ENCODE data around the gene SATB1.
"Not testable (repeated sequence)": the region's sequence is repeated elsewhere in the genome, so short reads cannot be mapped to it uniquely, and the experiment has no call there.

Gene SATB1

GRCh38 chr3:18349197-18349798 is 75.8 kb downstream of the SATB1 start:
- no peak for DNase-seq

- no peak for DNase-seq
Observed at GRCh38 chr3:18346097-18346496, 79.0 kb downstream of the SATB1 start.

DNA sequence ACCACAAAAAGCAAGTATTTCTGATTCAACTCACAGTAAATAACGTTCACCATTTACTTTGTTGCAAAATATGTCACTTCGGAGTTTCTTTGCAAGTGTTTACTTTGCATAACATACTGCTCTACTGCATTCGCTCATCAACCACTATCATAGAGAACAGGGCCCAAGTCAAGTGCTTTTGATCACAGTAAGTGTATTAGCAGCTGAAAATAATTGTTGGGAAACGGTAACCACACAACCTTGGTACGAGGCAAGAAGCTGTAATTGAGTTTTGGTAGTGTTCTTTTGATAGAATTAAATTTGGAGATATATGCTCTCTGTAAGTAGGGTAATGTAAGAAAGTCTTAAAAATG is 80.1 kb downstream of the SATB1 start:
- no peak for DNase-seq

GRCh38 chr3:18344306-18345014 is 80.7 kb downstream of the SATB1 start:
- DNase-seq = no peak

DNA sequence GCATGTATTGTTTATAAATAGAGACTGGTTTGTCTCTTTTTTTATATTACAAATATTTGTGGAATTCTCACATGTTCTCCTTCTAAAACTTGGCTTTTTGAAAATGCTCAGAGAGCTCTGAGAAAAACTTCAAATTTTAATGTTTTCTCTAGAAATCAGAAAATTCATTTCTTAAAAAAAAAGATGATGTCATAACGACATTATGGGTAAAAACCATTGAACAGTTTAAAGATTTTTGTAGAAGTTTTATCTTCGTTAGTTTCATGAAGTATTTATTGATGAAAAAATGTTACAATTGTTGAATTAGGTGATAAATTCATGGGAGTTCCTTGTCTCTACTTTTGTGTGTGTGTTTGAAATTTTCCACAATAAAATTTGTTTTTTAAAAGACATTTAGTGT is 81.3 kb downstream of the SATB1 start:
- no peak for DNase-seq

GRCh38 chr3:18338827-18339514 is 86.2 kb downstream of the SATB1 start:
- no peak for DNase-seq

- no peak for DNase-seq
Observed at GRCh38 chr3:18337231-18337630, 87.9 kb downstream of the SATB1 start.

- no peak for DNase-seq
Observed at GRCh38 chr3:18334837-18335601, 90.1 kb downstream of the SATB1 start.

DNA sequence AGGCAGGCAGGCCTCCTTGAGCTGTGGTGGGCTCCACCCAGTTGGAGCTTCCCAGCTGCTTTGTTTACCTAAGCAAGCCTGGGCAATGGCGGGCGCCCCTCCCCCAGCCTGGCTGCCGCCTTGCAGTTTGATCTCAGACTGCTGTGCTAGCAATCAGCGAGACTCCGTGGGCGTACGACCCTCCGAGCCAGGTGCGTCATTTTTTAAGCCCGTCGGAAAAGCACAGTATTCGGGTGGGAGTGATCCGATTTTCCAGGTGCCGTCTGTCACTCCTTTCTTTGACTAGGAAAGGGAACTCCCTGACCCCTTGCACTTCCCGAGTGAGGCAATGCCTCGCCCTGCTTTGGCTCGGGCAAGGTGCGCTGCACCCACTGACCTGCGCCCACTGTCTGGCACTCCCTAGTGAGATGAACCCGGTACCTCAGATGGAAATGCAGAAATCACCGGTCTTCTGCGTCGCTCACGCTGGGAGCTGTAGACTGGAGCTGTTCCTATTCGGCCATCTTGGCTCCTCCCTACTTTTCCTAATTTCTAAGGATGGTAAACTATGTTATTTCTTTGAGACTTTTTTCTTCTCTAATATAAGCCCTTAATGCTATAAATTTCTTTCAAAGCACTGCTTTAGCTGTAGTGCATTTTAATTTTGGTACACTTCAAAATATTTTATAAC is 94.2 kb downstream of the SATB1 start:
- not testable (repeated sequence) for DNase-seq

GRCh38 chr3:18308096-18308650 is 117.0 kb downstream of the SATB1 start:
- no peak for DNase-seq

DNA sequence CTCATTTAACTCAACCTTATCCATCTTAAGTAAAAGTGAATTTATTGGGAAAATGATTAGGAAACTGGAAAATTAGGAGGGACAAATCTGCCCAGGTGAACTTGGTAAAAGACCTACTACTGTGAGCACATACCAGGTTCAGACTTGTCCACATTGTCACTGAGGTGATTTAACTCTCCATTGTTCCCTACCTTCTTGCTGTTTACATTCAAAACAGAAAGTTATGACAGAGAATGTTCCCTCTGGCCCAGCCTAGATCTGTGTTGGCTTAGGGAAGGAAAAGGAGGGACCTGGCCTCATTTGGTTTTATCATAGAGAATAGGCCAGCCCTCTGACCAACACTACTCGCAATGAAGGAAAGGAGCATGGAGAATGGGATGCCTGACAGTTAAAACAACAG is 117.6 kb downstream of the SATB1 start:
- no peak for DNase-seq

DNA sequence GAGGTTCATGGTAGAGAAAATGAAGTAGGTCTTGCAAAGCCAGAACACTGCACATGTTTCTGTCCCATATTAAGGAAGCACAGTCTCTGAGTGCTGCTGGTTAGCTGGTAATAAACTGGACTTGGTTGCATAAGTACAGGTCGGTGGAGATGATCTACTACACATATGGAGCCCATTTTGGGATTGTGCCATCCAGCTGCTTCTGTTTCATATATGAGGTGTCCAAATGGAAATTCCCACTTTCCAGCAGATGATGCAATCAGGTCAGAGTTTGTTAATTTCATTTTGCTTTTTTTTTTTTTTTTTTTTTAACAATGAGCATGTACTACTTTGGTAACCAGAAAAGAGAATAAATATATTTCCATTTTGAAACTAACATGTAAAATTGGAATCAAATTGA is 122.6 kb downstream of the SATB1 start:
- no peak for DNase-seq

GRCh38 chr3:18301781-18302180 is 123.4 kb downstream of the SATB1 start:
- no peak for DNase-seq

GRCh38 chr3:18300916-18301315 is 124.2 kb downstream of the SATB1 start:
- no peak for DNase-seq

- DNase-seq = no peak
Observed at GRCh38 chr3:18297126-18297525, 128.0 kb downstream of the SATB1 start.

All from stimulated activated naive CD4-positive, alpha-beta T cell treated with Interleukin-2 at 50 U/mL for 16 hours (primary cell).